Islet of Langerhans (tissue), 1 donor: ENCODE measurements around the gene NFE2L1.
"Not testable (repeated sequence)": the region's sequence is repeated elsewhere in the genome, so short reads cannot be mapped to it uniquely, and the experiment has no call there.

Experiments used
- FAIRE-seq: peaks from one replicate; lab custom pipeline; 2011; peaks lifted over from hg19 to GRCh38; lab: Jason Lieb, UNC

Gene NFE2L1

DNA sequence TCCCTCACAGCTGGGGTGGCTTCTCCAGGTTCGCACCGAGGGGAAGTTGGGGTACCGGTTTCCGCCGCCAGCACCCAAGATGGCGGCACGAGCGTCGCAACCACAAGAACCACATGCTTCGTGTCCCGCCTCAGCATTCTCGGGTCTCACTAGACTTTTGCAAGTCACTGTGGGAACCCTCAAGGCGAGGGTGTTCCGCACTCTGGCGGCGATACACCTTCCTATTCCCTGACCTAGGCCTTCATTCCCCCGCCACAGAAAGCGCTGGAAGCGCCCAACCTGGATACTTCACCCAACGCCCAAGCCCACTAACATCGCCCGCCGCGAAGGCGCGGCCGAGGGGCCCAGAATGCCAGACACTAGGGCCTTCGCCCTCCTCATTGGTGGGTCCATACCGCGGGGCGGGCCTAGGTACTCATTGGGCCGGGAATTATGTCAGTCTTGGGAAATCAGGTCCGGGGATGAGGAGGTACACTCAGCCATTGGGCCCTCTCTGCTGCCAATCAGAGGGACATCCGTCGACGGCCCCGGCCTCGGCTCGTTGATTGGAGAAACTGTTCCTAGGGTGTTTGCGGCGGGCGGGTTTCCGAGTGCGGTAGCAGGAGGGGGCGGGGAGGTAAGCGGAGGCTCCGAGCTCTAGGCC is at the start of gene NFE2L1:
NFE2L1 (plus strand) TSS at position 619 of the 643 bp plus-strand sequence. CDS start 2,760 bp downstream, outside the sequence.
- no peak for FAIRE-seq

DNA sequence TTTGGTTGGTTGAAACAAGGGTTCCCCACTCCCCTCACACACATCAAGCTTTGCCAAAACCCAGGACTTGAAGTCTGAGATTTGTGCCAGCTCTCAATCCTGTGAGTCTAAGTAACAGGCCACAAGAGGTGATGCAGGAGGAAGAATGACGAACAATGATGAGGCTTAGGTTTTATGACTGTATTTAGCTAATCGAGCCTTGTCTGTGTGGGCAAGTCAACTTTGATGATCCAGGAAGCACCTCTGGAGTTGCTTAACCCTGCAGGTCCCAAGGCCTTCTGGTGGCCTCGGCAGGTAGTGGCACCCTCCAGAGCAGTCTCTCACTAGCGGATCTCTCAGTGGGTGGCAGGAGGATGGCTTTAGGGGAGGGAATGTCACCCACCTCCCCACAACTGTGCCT is 48.6 kb upstream of the NFE2L1 start:
- FAIRE-seq = no peak

GRCh38 chr17:48001197-48001596 is 47.0 kb upstream of the NFE2L1 start:
- FAIRE-seq = no peak

GRCh38 chr17:48001657-48002056 is 46.5 kb upstream of the NFE2L1 start:
- FAIRE-seq = not testable (repeated sequence)

GRCh38 chr17:48002266-48002915 is 45.8 kb upstream of the NFE2L1 start:
- no peak for FAIRE-seq

DNA sequence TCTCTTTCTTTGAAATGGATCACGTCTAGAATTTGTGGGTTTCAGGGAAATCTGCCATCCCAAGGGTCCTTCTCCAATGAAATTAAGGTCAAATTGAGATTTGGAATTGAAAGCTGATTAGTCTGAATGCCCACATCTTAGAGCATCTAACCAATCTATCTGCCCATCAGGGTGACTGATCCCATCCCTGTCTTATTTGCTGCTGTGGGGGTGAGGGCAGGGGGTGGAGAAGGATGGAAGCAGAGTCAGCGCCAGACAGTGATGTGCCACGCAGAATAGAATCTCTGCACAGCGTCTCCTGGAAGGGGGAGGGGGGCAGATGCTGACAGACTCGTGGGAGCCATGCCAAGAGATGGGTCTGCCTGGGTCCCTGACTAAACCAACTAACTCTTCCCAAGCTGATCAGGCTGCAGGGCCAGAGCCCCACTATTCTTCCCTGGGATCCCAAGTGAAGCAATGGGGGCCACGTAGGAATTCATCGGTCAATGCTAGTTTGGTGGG is 45.2 kb upstream of the NFE2L1 start:
- no peak for FAIRE-seq

DNA sequence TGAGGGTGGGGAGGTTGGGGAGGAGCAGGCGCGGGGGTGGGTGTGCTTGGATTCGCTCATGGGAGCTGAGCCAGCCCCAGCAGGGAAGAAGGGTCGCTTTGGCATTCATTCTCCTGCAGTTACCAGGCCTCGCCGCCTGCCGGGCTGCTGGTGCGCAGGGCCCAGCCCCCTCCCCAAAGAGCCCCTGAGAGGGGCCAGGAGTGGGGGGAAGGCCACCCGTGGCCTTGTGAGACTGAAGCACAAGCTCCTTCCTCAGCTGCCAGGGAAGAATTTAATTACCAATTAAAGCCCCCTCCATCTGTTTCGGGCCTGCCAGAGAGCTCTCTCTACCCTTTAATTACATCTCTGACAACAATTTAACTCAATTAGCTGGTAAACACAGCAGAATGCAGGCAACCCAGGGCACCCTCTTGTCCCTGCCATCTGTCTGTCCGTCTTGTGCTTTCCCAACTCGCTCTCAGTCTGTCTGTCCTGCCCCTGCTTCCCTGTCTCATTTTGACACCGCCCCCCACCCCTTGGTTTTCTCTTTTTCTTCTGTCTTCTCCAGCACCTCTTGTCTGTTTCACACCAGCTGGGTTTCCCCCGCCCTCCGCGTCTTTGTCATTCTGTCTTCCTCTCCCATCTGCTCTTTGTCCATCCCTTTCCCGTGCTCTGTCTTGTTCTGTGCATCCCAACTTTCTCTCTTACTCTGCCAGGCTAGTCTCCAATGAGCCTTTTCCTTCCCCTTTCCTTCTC is 44.6 kb upstream of the NFE2L1 start:
- no peak for FAIRE-seq

GRCh38 chr17:48004983-48005382 is 43.2 kb upstream of the NFE2L1 start:
- no peak for FAIRE-seq

GRCh38 chr17:48006936-48007709 is 41.0 kb upstream of the NFE2L1 start:
- FAIRE-seq = no peak

- no peak for FAIRE-seq
Observed at GRCh38 chr17:48010193-48010592, 38.0 kb upstream of the NFE2L1 start.

DNA sequence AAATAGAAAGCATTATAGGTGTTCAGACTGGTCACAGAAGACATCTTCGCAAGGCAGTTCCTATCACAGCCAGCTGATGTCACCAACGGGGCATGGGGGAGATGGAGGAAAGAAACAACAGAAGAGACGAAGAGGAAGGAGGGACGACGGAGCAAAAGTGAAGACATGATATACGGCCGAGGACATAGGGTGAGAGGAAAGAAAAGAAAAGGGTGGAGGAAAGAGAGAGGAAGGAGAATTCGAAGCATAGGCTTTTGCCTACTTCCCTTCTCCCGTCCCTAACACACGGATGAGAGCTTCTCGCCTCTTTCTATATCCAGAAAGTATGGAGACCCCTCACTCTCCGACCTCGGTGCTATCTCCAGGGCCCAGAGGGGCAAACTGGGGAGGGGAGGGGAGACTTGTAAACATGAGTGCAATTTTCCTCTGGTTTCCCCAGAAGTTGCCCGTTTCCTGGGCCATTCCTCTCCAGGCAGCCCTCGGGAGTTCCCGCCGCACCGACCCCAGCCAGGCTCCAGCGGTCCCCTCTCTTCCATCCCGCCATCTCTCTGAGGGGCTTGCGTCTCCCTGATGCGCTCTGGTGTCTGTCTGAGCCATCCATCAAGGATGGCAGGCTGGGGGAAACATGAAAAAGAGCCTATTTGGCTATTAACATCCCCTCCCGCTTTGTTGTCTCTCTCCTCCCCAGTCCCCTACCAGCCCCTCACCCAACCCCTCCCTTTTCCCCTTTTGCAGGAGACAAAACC is 36.6 kb upstream of the NFE2L1 start:
- FAIRE-seq = no peak

DNA sequence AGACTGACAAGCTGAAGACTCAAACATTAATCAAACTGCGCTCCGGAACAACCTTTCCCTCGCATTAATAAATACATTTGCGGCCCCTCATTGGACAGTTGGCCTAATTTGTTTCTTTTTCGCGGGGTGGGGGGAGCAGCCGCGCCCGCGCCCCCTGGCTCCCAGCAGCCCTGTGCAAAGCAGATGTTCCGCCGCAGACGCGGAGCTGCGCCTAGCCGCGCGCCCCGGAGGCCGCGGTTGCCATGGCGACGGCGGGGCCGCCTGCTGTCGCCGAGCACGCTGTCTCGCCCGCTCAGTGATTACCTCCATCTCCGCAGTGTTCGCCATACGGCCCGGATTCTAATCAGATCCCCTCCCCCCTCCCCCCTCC is 36.0 kb upstream of the NFE2L1 start:
- FAIRE-seq = no peak

GRCh38 chr17:48012654-48013053 is 35.5 kb upstream of the NFE2L1 start:
- FAIRE-seq = no peak

DNA sequence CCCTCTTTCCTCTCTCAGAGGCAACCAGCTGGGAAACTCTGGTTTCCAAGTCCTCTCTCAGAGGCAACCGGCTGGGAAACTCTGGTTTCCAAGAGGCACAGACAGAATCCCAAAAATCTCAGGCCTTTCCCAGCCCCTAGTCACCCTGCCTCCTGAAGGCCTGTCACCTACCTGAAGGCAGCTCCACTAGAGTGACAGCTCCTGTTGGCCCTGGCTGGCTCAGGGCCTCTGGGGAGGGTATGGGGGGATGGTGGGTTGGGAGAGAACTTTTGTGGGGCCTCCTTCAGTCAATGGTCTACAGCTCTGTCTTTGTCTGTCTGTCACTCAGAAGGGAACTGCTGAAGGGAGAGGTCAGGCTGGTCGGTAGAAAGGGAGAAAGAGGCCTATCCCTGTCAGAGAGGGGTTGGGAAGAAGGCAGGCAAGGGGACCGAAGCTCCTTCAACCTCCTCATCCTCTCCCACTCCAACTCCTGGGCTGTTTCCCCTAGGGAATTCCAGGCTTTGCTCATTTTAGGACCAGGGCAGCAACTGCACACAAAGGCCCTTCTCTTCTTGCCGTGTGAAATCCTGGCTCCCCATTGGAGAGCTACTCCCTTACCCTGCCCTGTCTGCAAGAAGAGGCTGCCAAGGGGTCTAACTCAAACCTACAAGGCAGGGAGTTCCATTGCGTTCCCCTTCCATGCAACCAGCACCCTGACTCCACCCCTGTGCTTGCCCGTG is 34.1 kb upstream of the NFE2L1 start:
- no peak for FAIRE-seq

DNA sequence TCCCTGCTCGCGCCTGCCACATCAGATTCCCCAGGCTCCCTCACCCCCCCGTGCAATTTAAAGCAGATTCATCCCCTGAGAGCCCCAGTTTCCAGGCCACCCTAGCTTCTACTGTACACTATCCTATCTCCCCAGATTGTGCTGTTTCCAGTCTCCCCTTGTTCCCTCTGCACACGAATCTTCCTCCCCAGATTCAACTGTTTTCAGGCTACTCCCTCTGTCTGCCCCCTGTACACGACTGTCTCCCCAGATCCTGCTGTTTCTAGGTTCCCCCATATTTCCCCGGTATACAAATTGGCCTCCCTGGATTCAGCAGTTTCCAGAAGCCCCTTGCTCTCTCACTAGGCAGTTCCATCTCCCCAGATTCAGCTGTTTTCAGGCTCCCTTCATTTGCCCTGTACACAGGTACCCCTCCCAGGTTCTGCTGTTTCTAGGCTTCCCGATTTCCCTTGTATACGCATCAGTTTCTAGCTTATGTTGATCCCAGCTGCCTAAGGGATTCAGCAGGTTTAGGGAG is 33.5 kb upstream of the NFE2L1 start:
- no peak for FAIRE-seq

- no peak for FAIRE-seq
Observed at GRCh38 chr17:48016112-48016511, 32.0 kb upstream of the NFE2L1 start.

GRCh38 chr17:48017817-48018158 is 30.4 kb upstream of the NFE2L1 start:
- FAIRE-seq = not testable (repeated sequence)

DNA sequence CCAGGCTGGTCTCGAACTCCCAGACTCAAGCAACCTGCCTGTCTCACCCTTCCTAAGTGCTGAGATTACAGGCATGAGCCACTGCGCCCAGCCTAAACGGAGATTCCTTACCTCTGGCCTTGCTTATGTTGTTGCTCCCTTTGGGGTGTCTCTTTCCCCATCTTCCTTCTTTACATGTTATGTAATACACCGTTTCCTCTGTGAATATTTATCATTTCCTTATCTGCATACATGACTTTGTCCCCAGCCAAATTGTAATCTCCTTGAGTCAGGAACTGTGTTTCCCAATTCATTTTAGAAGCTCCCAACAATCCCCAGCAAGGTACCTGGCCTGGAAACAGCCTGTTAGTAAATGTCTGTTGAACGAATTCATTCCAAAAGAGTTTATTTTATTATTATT is 26.2 kb upstream of the NFE2L1 start:
- no peak for FAIRE-seq

GRCh38 chr17:48022901-48023300 is 25.3 kb upstream of the NFE2L1 start:
- no peak for FAIRE-seq

- FAIRE-seq = no peak
Observed at GRCh38 chr17:48023400-48024148, 24.6 kb upstream of the NFE2L1 start.
